HEK293 (cell line): Measurements from ENCODE around the gene TMEM181.

ENCODE experiments used
- CTCF ChIA-PET: fragments of 350-600 bp; formaldehyde crosslinking; extraction: SDS; loops from one replicate; lab custom pipeline; 2021; ENCODE audit warnings: antibody characterized with exemption; lab: Yijun Ruan, JAX
- POLR2A ChIA-PET: fragments of 300-600 bp; formaldehyde crosslinking; extraction: SDS; loops from one replicate; lab custom pipeline; 2020; ENCODE audit warnings: antibody characterized with exemption, inconsistent platforms; lab: Yijun Ruan, JAX
- H3K27ac ChIP-seq: fragments of 200-500 bp; sonication (Bioruptor generic); 2 replicates; pipeline ENCODE4 v1.5.1; 2014; ENCODE audit warnings: low read depth, low read length, control low read depth, inconsistent platforms; ENCODE audit errors: extremely low read depth
- H3K36me3 ChIP-seq, 2 experiments: fragments of 200-500 bp in 1 of 2; sonication (Bioruptor generic) in 1 of 2; 1 replicate in 1 of 2; 2 replicates in 1 of 2; pipeline ENCODE4 v1.5.1; 2014 to 2017; ENCODE audit warnings: inconsistent platforms in 2 of 2, low read length in 2 of 2; ENCODE audit not compliant: control insufficient read depth in 2 of 2, insufficient read depth in 1 of 2
- H3K4me1 ChIP-seq: fragments of 200-500 bp; sonication (Bioruptor generic); 2 replicates; pipeline ENCODE4 v1.5.1; 2014; ENCODE audit warnings: mild to moderate bottlenecking, low read length, inconsistent platforms; ENCODE audit not compliant: control insufficient read depth, insufficient read depth
- H3K4me3 ChIP-seq: 2 replicates; pipeline ENCODE4 v1.5.1; 2011; ENCODE audit warnings: low read depth, mild to moderate bottlenecking, control low read depth, low read length, moderate library complexity
- H3K9me3 ChIP-seq: fragments of 200-500 bp; sonication (Bioruptor generic); 2 replicates; pipeline ENCODE4 v1.5.1; 2014; ENCODE audit warnings: low read depth, low read length, inconsistent platforms; ENCODE audit not compliant: control insufficient read depth, insufficient read depth
- HOXC10 ChIP-seq: sonication (generic); formaldehyde crosslinking; IDR thresholded peaks from 2 replicates; pipeline ENCODE4 v1.8.1; 2023; ENCODE audit warnings: mild to moderate bottlenecking, missing genetic modification reagents
- OVOL3 ChIP-seq: fragments of 450-650 bp; formaldehyde crosslinking; IDR thresholded peaks from 2 replicates; pipeline ENCODE4 v1.5.1; 2016; ENCODE audit warnings: missing biosample characterization, missing genetic modification characterization
- SCRT1 ChIP-seq: fragments of 450-650 bp; formaldehyde crosslinking; IDR thresholded peaks from 2 replicates; pipeline ENCODE4 v1.5.1; 2016; ENCODE audit warnings: missing biosample characterization, missing genetic modification characterization, borderline replicate concordance
- ZBTB10 ChIP-seq: fragments of 450-650 bp; formaldehyde crosslinking; IDR thresholded peaks from 2 replicates; pipeline ENCODE4 v1.5.1; 2016; ENCODE audit warnings: missing biosample characterization, missing genetic modification characterization
- ZBTB44 ChIP-seq: fragments of 450-650 bp; IDR thresholded peaks from 2 replicates; pipeline ENCODE4 v1.5.1; 2018; ENCODE audit warnings: missing biosample characterization, mild to moderate bottlenecking, missing genetic modification characterization
- ZFHX2 ChIP-seq: fragments of 450-650 bp; formaldehyde crosslinking; conservative IDR thresholded peaks from 2 replicates; pipeline ENCODE4 v1.5.1; 2016; ENCODE audit warnings: missing biosample characterization, missing genetic modification characterization
- ZFP41 ChIP-seq: fragments of 450-650 bp; formaldehyde crosslinking; IDR thresholded peaks from 2 replicates; pipeline ENCODE4 v1.5.1; 2016; ENCODE audit warnings: missing biosample characterization, missing genetic modification characterization, borderline replicate concordance
- ZIC2 ChIP-seq: fragments of 450-650 bp; formaldehyde crosslinking; IDR thresholded peaks from 2 replicates; pipeline ENCODE4 v1.5.1; 2016; ENCODE audit warnings: missing biosample characterization, missing genetic modification characterization
- ZNF121 ChIP-seq: fragments of 450-650 bp; formaldehyde crosslinking; IDR thresholded peaks from 2 replicates; pipeline ENCODE4 v1.5.1; 2016; ENCODE audit warnings: missing biosample characterization, missing genetic modification characterization
- ZNF138 ChIP-seq: fragments of 450-650 bp; formaldehyde crosslinking; IDR thresholded peaks from 2 replicates; pipeline ENCODE4 v1.5.1; 2016; ENCODE audit warnings: missing biosample characterization, missing genetic modification characterization, borderline replicate concordance
- ZNF19 ChIP-seq: fragments of 450-650 bp; formaldehyde crosslinking; IDR thresholded peaks from 2 replicates; pipeline ENCODE4; 2016; ENCODE audit warnings: missing biosample characterization, missing genetic modification characterization, low read depth
- ZNF398 ChIP-seq: fragments of 450-650 bp; formaldehyde crosslinking; IDR thresholded peaks from 2 replicates; pipeline ENCODE4 v1.5.1; 2017; ENCODE audit warnings: missing biosample characterization, missing genetic modification characterization
- ZNF792 ChIP-seq: fragments of 450-650 bp; formaldehyde crosslinking; IDR thresholded peaks from 2 replicates; pipeline ENCODE4 v1.5.1; 2016; ENCODE audit warnings: missing biosample characterization, missing genetic modification characterization
- ZSCAN23 ChIP-seq: fragments of 450-650 bp; formaldehyde crosslinking; IDR thresholded peaks from 2 replicates; pipeline ENCODE4 v1.5.1; 2016; ENCODE audit warnings: missing biosample characterization, missing genetic modification characterization

The TMEM181 gene

GRCh38 chr6:158597565-158597964, 37.7 kb downstream of the TMEM181 start:
- Histone ChIP-seq H3K4me1 (no peaks in the 10 kb centered on the region), H3K4me3 (no peak overlapping the region), H3K27ac (no peak overlapping the region), H3K36me3 (peaks cover 8 to 69% of the 10 kb centered on the region in 2 experiments; a peak in 2 of 3 replicates), H3K9me3 (no peaks in the 10 kb centered on the region)
- no peak for TF ChIP-seq ZBTB10 (tag by site-specific recombination)
- TF ChIP-seq OVOL3 (tag by site-specific recombination) = no peak
- TF ChIP-seq ZIC2 (tag by site-specific recombination) = no peak
- peak; percentile 45; the same call in 1 of the 2 replicates for TF ChIP-seq ZNF121 (tag by site-specific recombination)
- ChIA-PET POLR2A (no interaction called here), CTCF (interaction anchor here (0.6 to 1.6 kb wide), 2 partner anchors 377 to 615 kb away, joined by 3 to 7 read pairs; no protein-coding TSS in a partner anchor)

- Histone ChIP-seq H3K27ac (no peak overlapping the region), H3K36me3 (peaks cover 3 to 60% of the 10 kb centered on the region in 2 experiments; a peak in 2 of 3 replicates), H3K4me3 (no peak overlapping the region), H3K9me3 (no peaks in the 10 kb centered on the region)
- POLR2A ChIA-PET = interaction anchor here (0.6 to 0.7 kb wide), 2 partner anchors 10 to 30 kb away, joined by 3 to 5 read pairs; no protein-coding TSS in a partner anchor
- CTCF ChIA-PET = interaction anchor here (2.1 kb wide), 1 partner anchor 379 kb away, joined by 10 read pairs; no protein-coding TSS in a partner anchor
- TF ChIP-seq ZBTB44 (tag by site-specific recombination) (no peak), HOXC10 (no peak), ZNF138 (no peak), ZFHX2 (tag by site-specific recombination) (no peak), ZFP41 (tag by site-specific recombination) (no peak), SCRT1 (tag by site-specific recombination) (no peak), ZNF792 (tag by site-specific recombination) (no peak), ZSCAN23 (tag by site-specific recombination) (no peak), ZNF398 (no peak), ZNF19 (tag by site-specific recombination) (no peak)
- TF ChIP-seq, all 188 proteins: peak for 0
- H3K4me1 ChIP-seq = no peaks in the 10 kb centered on the region
Measured at GRCh38 chr6:158599635-158600034, 39.7 kb downstream of the TMEM181 start.
